Right cardiac atrium (tissue), 5 donors: ENCODE results near the gene ARHGDIG. TPM values are rescaled to one million over a fixed set of nuclear protein-coding genes. Genes with fewer than 3 reads are reported as not detected.
"Not testable (repeated sequence)": the region's sequence is repeated elsewhere in the genome, so short reads cannot be mapped to it uniquely, and the experiment has no call there.

Experiments
- ATAC-seq, 2 donors: fragments of 200-7000 bp; cut with Tn5 transposase; one replicate each; pipeline versions ENCODE4 v1.8.0 to v1.9.1; 2020; ENCODE audit warnings: moderate library complexity in 2 of 2, mild to moderate bottlenecking in 1 of 2
- DNase-seq, 3 donors: peaks; one replicate each; pipeline ENCODE4 v3.0.0-alpha.2; 2020
- H3K27ac ChIP-seq: one replicate; pipeline ENCODE4 v1.5.1; 2013; ENCODE audit warnings: mild to moderate bottlenecking, low read length, control low read depth, moderate library complexity
- H3K27me3 ChIP-seq: one replicate; pipeline ENCODE4 v1.6.1; 2013; ENCODE audit not compliant: control insufficient read depth, insufficient read depth
- H3K4me1 ChIP-seq: one replicate; pipeline ENCODE4 v1.6.1; 2013; ENCODE audit warnings: low read length; ENCODE audit not compliant: control insufficient read depth, insufficient read depth
- H3K4me3 ChIP-seq: one replicate; pipeline ENCODE4 v1.5.1; 2013; ENCODE audit warnings: low read length, control low read depth
- H3K9me3 ChIP-seq: one replicate; pipeline ENCODE4 v1.6.1; 2013; ENCODE audit warnings: low read length; ENCODE audit not compliant: control insufficient read depth
- WGBS: extraction: QIAGEN DNeasy Blood & Tissue Kit; methylation state at CpG from one replicate; pipeline ENCODE4 v1.1.7; 2013; 5-methylcytosine and 5-hydroxymethylcytosine counted together
- intact Hi-C, 4 donors: fragments of 100-400 bp; cut with DNase I; formaldehyde crosslinking; loops; one replicate each; pipeline versions ENCODE4 v1.11.0 to v1.14.0; 2022 to 2023
- polyA plus RNA-seq: library from polyadenylated mRNA; stranded (reverse); fragments of 200-250 nt; gene quantifications from one replicate; pipeline ENCODE4 v1.2.3, GENCODE V29; 2013
- total RNA-seq, 4 donors: library from RNA; stranded (reverse); fragmentation: NEBNext Ultra II Directional; extraction: Animal tissue kit (Norgen Biotek cat#: 25700); gene quantifications; one replicate each; pipeline ENCODE4 v1.2.1, GENCODE V29; 2021
- donor health status: healthy with polysubstance abuse.
- donor health status: DM: no; HTN: yes; CAD: no.
- donor health status: DM: no; HTN: no; CAD: no.
- donor health status: DM: no; HTN: yes; CAD: no; lungs with severe emphysema.
- donor health status: DM: yes; HTN: yes; CAD: no.

The ARHGDIG gene
- total and polyA plus RNA-seq, 5 donors: 3.5 to 11.3 (median 5.4) TPM

DNA sequence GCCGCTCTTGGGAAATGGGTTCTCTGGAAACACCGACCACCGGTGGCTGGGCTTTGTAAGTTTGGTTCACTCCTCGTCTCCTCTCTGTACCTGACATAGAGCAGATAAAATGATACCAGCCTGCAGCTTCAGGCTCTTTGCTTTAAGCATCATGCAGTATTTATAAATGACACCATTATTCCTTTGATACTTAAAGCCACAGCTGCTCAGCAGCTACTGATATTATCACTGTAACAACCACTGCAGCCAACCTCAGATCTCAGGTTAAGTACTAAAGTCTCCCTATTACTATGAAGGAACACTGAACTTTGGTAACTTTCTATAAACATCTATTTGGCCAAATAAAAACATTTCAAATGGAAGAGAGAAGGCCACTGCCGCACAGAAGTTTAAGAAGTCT, 37.2 kb downstream of the ARHGDIG start:
- no peak for DNase-seq
- WGBS: 96% methylated on average over 5 of the region's 5 CpGs
- no peaks in the 10 kb centered on the region for H3K27me3 ChIP-seq
- H3K4me1 ChIP-seq: no peaks in the 10 kb centered on the region
- no peak overlapping the region for H3K4me3 ChIP-seq
- H3K9me3 ChIP-seq: no peaks in the 10 kb centered on the region
- H3K27ac ChIP-seq: no peak overlapping the region
- ATAC-seq: no peak
- intact Hi-C loops: no loop called here

GRCh38 chr16:318628-319027, 38.2 kb downstream of the ARHGDIG start:
- H3K27me3 ChIP-seq: no peaks in the 10 kb centered on the region
- peak in 1 of 3 donors; percentile 32 for DNase-seq
- WGBS: 93% methylated on average over 22 of the region's 22 CpGs
- no peaks in the 10 kb centered on the region for H3K9me3 ChIP-seq
- intact Hi-C loops: no loop called here
- no peak overlapping the region for H3K27ac ChIP-seq
- H3K4me3 ChIP-seq: no peak overlapping the region
- ATAC-seq: peak in 1 of 2 donors; percentile 12
- no peaks in the 10 kb centered on the region for H3K4me1 ChIP-seq

DNA sequence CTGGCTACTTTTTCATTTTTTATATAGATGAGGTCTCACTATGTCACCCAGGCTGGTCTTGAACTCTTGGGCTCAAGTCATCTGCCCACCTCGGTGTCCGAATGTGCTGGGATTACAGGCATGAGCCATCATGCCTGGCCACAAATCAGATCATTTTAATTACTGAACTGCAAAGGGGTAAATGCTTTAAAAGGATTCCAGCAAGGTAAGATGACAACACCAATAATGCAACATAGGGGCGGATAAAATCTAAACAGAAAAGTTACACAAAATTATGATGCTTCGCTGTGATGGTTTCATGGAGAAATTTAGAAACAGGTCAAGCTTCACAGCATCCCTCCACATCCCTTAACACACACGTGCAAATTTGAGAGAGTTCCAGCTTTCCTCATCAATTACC, 39.8 kb downstream of the ARHGDIG start:
- Histone ChIP-seq H3K9me3 (no peaks in the 10 kb centered on the region), H3K4me1 (no peaks in the 10 kb centered on the region), H3K27ac (no peak overlapping the region), H3K27me3 (no peaks in the 10 kb centered on the region), H3K4me3 (no peak overlapping the region)
- ATAC-seq: no peak
- DNase-seq: no peak
- 94% methylated on average over 5 of the region's 5 CpGs for WGBS
- intact Hi-C loops: no loop called here

DNA sequence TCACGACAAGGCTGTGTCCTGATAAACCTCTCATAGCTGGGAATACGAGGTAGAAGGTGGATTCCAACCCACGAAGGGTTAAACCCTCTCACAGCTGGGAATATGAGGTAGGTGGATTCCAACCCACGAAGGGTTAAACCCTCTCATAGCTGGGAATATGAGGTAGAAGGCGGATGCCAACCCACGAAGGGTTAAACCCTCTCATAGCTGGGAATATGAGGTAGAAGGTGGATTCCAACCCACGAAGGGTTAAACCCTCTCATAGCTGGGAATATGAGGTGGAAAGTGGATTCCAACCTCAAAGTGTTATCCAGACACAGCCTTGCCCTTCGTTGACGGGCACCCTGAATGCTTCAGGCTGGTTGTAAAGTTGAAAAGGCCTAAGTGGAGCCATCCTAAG, 41.1 kb downstream of the ARHGDIG start:
- H3K27me3 ChIP-seq: no peaks in the 10 kb centered on the region
- no peaks in the 10 kb centered on the region for H3K4me1 ChIP-seq
- no peaks in the 10 kb centered on the region for H3K9me3 ChIP-seq
- no peak overlapping the region for H3K4me3 ChIP-seq
- no peak overlapping the region for H3K27ac ChIP-seq
- DNase-seq (peak in 1 of 3 donors; percentile 2), ATAC-seq (no peak)
- 69% methylated on average over 9 of the region's 9 CpGs for WGBS
- intact Hi-C loops: no loop called here

- Histone ChIP-seq H3K27me3 (no peaks in the 10 kb centered on the region), H3K9me3 (no peaks in the 10 kb centered on the region), H3K4me1 (peaks cover 2% of the 10 kb centered on the region), H3K27ac (no peak overlapping the region), H3K4me3 (no peak overlapping the region)
- intact Hi-C loops: no loop called here
- ATAC-seq (no peak), DNase-seq (peak in 1 of 3 donors; percentile 27)
- 91% methylated on average over 13 of the region's 13 CpGs for WGBS
These were observed 42.2 kb downstream of the ARHGDIG start for GRCh38 chr16:322476-323143.

DNA sequence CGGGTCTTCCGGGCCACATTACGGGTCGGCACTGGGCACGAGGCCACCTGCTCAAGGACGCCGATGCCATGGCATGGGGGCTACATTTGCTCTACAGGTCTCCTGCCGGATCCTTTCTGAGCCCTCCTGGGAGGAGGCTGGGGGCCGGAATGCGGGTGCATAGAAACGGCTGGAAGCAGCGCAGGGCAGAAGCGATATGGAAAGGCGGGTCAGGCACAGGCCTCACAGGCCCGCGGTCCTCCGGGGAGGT, 43.7 kb downstream of the ARHGDIG start:
- no peaks in the 10 kb centered on the region for H3K27me3 ChIP-seq
- no peak for ATAC-seq
- no peaks in the 10 kb centered on the region for H3K9me3 ChIP-seq
- WGBS: 89% methylated on average over 17 of the region's 17 CpGs
- no peak overlapping the region for H3K4me3 ChIP-seq
- intact Hi-C loops: no loop called here
- DNase-seq: peak in 1 of 3 donors; percentile 52
- peaks cover 4% of the 10 kb centered on the region for H3K4me1 ChIP-seq
- no peak overlapping the region for H3K27ac ChIP-seq

DNA sequence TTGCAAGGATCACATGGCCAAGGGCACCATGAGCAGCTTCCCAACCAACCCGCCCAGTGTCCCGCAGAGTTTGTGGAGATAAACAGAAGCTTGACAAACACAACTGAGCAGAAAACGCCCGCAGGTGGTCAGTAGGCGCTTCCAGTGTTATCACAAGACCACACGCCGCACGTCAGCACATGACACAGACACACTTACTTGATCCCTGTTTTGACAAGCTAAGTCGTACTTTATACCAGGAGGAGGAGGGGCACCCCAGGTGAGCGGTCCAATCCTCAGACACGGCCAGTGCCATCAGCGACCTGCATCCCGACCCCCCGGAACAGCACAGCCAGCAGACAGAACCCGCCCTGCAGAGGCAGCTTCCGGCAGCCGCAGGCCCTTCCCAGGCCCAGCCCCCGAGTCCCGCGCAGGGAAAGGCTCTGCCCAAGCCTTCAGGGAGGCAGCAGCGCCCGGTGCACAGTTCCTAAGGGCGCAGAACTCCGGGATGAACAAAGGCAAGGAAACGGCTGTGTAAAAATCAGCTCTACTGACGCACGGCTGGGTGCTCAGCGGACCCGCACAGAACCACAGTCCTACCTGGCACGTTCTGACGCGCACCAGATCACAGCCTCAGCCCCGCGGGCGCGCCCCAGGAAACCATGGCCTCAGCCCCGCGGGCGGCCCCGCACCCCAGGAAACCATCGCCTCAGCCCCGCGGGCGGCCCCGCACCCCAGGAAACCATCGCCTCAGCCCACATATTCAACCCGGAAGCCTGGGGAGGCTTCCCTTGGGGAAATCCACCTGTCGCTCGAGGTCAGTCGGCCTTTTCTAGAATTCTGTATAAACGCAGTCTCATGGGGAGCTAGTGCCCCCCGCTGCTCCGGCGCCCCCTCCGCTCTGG, 44.3 kb downstream of the ARHGDIG start:
- no peak overlapping the region for H3K4me3 ChIP-seq
- ATAC-seq: peak in 1 of 2 donors; percentile 23
- 58% methylated on average over 55 of the region's 55 CpGs for WGBS

GRCh38 chr16:325375-326145, 45.2 kb downstream of the ARHGDIG start:
- peaks cover 4% of the 10 kb centered on the region for H3K4me1 ChIP-seq
- no peaks in the 10 kb centered on the region for H3K9me3 ChIP-seq
- no peak for ATAC-seq
- H3K27ac ChIP-seq: no peak overlapping the region
- H3K4me3 ChIP-seq: no peak overlapping the region
- H3K27me3 ChIP-seq: no peaks in the 10 kb centered on the region
- 86% methylated on average over 28 of the region's 28 CpGs for WGBS
- intact Hi-C loops: no loop called here
- peak in 1 of 3 donors; percentile 49 for DNase-seq

More for the DNA sequence above, 44.3 kb downstream of the ARHGDIG start:
- Histone ChIP-seq H3K27ac (no peak overlapping the region), H3K27me3 (no peaks in the 10 kb centered on the region), H3K4me1 (peaks cover 4% of the 10 kb centered on the region), H3K9me3 (no peaks in the 10 kb centered on the region)
- intact Hi-C loops: no loop called here
- peak in 1 of 3 donors; percentile 62 for DNase-seq

GRCh38 chr16:330741-331140, 50.4 kb downstream of the ARHGDIG start:
- peak in 1 of 3 donors; percentile 21 for DNase-seq
- H3K27me3 ChIP-seq: no peaks in the 10 kb centered on the region
- H3K4me3 ChIP-seq: no peak overlapping the region
- no peak overlapping the region for H3K27ac ChIP-seq
- peaks cover 8% of the 10 kb centered on the region for H3K4me1 ChIP-seq
- intact Hi-C loops: no loop called here
- 73% methylated on average over 2 of the region's 2 CpGs for WGBS
- no peaks in the 10 kb centered on the region for H3K9me3 ChIP-seq
- no peak for ATAC-seq

DNA sequence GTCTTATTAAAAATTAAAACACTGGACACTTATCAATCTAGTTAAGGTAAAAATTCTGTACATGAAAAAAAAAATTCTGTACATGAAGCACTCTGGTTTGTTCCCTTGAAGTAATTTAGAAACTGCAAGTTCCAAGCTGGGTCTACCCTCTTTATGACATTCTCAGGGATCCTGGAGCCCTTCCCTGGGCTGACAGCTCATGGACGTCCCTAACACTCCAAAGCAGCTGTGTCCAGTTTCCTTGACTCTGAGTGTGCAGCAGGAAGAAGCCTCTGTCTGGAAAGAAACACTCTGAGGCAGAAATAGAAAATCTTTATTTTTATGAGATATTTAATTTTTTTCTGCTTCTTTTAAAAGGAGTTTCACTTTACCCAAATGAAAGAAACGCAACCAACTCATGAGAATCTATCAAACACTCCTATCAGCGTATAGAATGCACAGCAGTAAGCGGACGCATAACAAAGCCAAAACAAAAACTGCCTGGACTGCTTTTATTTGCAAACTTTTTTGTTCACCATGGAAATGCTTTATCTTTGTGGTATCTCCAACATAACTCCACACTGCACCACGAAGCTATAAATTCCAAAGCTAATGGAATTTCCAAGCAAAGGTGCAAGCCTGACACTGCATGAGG, 50.9 kb downstream of the ARHGDIG start:
- H3K4me3 ChIP-seq, ATAC-seq, H3K9me3 ChIP-seq, H3K4me1 ChIP-seq, intact Hi-C loops, H3K27me3 ChIP-seq, H3K27ac ChIP-seq: not testable (repeated sequence)
- peak in 1 of 3 donors; percentile 25 for DNase-seq
- WGBS: 60% methylated on average over 6 of the region's 6 CpGs
